Ishikawa (cell line): ENCODE data around the gene PCBP3.

Experiments used
- EP300 ChIP-seq: IDR thresholded peaks from 2 replicates; pipeline ENCODE4 v1.6.1; 2012; ENCODE audit warnings: borderline replicate concordance
- FOXM1 ChIP-seq: IDR thresholded peaks from 2 replicates; pipeline ENCODE4 v1.6.1; 2012; ENCODE audit warnings: low read depth, borderline replicate concordance
- NFIC ChIP-seq: IDR thresholded peaks from 2 replicates; pipeline ENCODE4 v1.6.1; 2012
- YY1 ChIP-seq: IDR thresholded peaks from 2 replicates; pipeline ENCODE4 v1.6.1; 2012; ENCODE audit warnings: low read depth
- ZBTB7A ChIP-seq: IDR thresholded peaks from 2 replicates; pipeline ENCODE4 v1.6.1; 2012; ENCODE audit warnings: low read depth
- TF ChIP-seq, protein P1 (sequence below): IDR thresholded peaks from 2 replicates; pipeline ENCODE4 v1.6.1; 2012; ENCODE audit warnings: low read depth, mild to moderate bottlenecking

GRCh38 chr21:45973475-45974072, 330.0 kb downstream of the PCBP3 start:
- TF ChIP-seq EP300 (peak; percentile 75), YY1 (no peak), NFIC (peak; percentile 28; the same call in 1 of the 2 replicates), ZBTB7A (peak; percentile 73; the same call in 1 of the 2 replicates), FOXM1 (peak; percentile 47; the same call in 1 of the 2 replicates)
- TF ChIP-seq, protein P1, sequence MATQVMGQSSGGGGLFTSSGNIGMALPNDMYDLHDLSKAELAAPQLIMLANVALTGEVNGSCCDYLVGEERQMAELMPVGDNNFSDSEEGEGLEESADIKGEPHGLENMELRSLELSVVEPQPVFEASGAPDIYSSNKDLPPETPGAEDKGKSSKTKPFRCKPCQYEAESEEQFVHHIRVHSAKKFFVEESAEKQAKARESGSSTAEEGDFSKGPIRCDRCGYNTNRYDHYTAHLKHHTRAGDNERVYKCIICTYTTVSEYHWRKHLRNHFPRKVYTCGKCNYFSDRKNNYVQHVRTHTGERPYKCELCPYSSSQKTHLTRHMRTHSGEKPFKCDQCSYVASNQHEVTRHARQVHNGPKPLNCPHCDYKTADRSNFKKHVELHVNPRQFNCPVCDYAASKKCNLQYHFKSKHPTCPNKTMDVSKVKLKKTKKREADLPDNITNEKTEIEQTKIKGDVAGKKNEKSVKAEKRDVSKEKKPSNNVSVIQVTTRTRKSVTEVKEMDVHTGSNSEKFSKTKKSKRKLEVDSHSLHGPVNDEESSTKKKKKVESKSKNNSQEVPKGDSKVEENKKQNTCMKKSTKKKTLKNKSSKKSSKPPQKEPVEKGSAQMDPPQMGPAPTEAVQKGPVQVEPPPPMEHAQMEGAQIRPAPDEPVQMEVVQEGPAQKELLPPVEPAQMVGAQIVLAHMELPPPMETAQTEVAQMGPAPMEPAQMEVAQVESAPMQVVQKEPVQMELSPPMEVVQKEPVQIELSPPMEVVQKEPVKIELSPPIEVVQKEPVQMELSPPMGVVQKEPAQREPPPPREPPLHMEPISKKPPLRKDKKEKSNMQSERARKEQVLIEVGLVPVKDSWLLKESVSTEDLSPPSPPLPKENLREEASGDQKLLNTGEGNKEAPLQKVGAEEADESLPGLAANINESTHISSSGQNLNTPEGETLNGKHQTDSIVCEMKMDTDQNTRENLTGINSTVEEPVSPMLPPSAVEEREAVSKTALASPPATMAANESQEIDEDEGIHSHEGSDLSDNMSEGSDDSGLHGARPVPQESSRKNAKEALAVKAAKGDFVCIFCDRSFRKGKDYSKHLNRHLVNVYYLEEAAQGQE = no peak
